ENCODE measurements around the gene KLK1. TPM values are rescaled to one million over a fixed set of nuclear protein-coding genes. Genes with fewer than 3 reads are reported as not detected.

KLK1 gene
- total and polyA plus RNA-seq, 12 donors: 1.1 to 26.5 (median 2.4) TPM; not detected in 3

- H3K9me3 ChIP-seq (replicated peaks in 1 of 3): no peaks in the 10 kb centered on the region
- TF ChIP-seq POLR2A (IDR thresholded peaks at IDR 0.05): no peak
- TF ChIP-seq, protein P1, sequence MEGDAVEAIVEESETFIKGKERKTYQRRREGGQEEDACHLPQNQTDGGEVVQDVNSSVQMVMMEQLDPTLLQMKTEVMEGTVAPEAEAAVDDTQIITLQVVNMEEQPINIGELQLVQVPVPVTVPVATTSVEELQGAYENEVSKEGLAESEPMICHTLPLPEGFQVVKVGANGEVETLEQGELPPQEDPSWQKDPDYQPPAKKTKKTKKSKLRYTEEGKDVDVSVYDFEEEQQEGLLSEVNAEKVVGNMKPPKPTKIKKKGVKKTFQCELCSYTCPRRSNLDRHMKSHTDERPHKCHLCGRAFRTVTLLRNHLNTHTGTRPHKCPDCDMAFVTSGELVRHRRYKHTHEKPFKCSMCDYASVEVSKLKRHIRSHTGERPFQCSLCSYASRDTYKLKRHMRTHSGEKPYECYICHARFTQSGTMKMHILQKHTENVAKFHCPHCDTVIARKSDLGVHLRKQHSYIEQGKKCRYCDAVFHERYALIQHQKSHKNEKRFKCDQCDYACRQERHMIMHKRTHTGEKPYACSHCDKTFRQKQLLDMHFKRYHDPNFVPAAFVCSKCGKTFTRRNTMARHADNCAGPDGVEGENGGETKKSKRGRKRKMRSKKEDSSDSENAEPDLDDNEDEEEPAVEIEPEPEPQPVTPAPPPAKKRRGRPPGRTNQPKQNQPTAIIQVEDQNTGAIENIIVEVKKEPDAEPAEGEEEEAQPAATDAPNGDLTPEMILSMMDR (IDR thresholded peaks at IDR 0.05): no peak
- no peak overlapping the region for H3K27ac ChIP-seq
- H3K4me1 ChIP-seq (replicated peaks in 1 of 2): peaks cover 0 to 6% of the 10 kb centered on the region in 2 donors
- H3K36me3 ChIP-seq (replicated peaks in 1 of 2): peaks cover 0 to 21% of the 10 kb centered on the region in 2 donors
- intact Hi-C loops (cut with DNase I): loop anchor here in 1 of 2 donors (10.0 kb wide), 1 partner anchor 118 kb away; the partner anchor contains the start of gene KLK4
- no peak for DNase-seq
- 87 to 90% (median 88%) methylated on average over 4 to 8 of the region's 8 CpGs for WGBS, 4 donors
- no peak overlapping the region for H3K4me3 ChIP-seq
- H3K27me3 ChIP-seq: no peaks in the 10 kb centered on the region
These were observed 26.8 kb downstream of the KLK1 start for GRCh38 chr19:50796634-50797428.

DNA sequence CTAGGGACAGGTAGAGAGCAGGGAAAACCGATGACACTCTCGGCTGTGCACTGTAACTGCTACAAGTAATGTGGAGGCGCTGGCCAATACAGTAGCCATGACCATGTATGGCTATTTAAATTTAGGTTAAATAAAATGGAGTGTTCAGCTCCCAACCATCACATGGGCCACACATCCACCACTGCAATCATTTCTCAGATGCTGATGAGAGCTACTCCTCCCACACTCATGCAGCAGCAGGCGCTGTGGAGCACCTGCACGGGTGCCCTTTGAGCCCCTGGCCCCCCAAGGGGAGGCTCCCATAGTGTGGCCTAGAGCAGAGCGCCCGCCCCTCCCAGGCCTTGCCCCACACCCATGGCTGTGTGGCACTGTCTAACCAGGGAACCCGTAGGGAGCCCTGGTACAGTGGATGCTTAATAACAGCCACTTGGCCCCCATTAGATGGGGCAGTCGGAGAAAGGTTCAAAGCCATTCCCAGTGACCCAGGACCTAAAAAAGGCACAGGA is 27.4 kb downstream of the KLK1 start:
- WGBS, 4 donors: 71 to 90% (median 87%) methylated on average over 3 to 9 of the region's 9 CpGs
- peaks cover 0 to 16% of the 10 kb centered on the region in 2 donors for H3K36me3 ChIP-seq (replicated peaks in 1 of 2)
- DNase-seq: no peak
- H3K27me3 ChIP-seq: no peaks in the 10 kb centered on the region
- peaks cover 0 to 6% of the 10 kb centered on the region in 2 donors for H3K4me1 ChIP-seq (replicated peaks in 1 of 2)
- H3K27ac ChIP-seq: no peak overlapping the region
- intact Hi-C loops (cut with DNase I): loop anchor here in 1 of 2 donors (10.0 kb wide), 1 partner anchor 119 kb away; the partner anchor contains the start of gene KLK4
- H3K9me3 ChIP-seq (replicated peaks in 1 of 3): no peaks in the 10 kb centered on the region
- H3K4me3 ChIP-seq: no peak overlapping the region
- TF ChIP-seq, protein P1 (IDR thresholded peaks at IDR 0.05): no peak
- no peak for TF ChIP-seq POLR2A (IDR thresholded peaks at IDR 0.05)

DNA sequence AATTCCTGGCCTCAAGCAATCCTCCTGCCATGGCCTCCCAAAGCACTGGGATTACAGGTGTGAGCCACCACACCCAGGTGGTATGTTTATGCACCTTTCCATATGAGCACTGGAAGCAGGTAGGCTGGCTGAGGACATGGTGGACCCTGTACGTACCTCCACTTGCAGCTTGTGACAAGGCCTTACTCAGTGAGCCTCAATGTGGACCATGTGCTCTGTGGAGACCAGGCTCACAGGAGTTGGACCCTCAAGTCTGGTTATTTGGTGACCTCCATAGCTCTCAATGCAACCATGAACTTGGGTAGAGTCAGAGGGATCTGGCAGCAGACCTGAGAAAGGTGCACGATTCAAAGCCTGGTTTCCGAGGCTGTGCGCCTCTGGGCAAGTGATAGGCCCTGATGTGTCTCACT is 27.9 kb downstream of the KLK1 start:
- TF ChIP-seq, protein P1 (IDR thresholded peaks at IDR 0.05): no peak
- no peak for TF ChIP-seq POLR2A (IDR thresholded peaks at IDR 0.05)
- Histone ChIP-seq H3K9me3 (replicated peaks in 1 of 3) (no peaks in the 10 kb centered on the region), H3K36me3 (replicated peaks in 1 of 2) (peaks cover 0 to 13% of the 10 kb centered on the region in 2 donors), H3K27me3 (no peaks in the 10 kb centered on the region), H3K27ac (no peak overlapping the region), H3K4me3 (no peak overlapping the region), H3K4me1 (replicated peaks in 1 of 2) (peaks cover 0 to 6% of the 10 kb centered on the region in 2 donors)
- intact Hi-C loops (cut with DNase I): loop anchor here in 1 of 2 donors (10.0 kb wide), 1 partner anchor 119 kb away; the partner anchor contains the start of gene KLK4
- no peak for DNase-seq
- 78 to 92% (median 80%) methylated on average over 3 to 4 of the region's 4 CpGs; no CpG with 5 or more reads in 1 of the 4 donors for WGBS, 4 donors

GRCh38 chr19:50794876-50795663 is 28.5 kb downstream of the KLK1 start:
- Histone ChIP-seq H3K27me3 (no peaks in the 10 kb centered on the region), H3K36me3 (replicated peaks in 1 of 2) (peaks cover 0 to 13% of the 10 kb centered on the region in 2 donors), H3K9me3 (replicated peaks in 1 of 3) (no peaks in the 10 kb centered on the region), H3K4me3 (no peak overlapping the region), H3K27ac (no peak overlapping the region), H3K4me1 (replicated peaks in 1 of 2) (peaks cover 0 to 6% of the 10 kb centered on the region in 2 donors)
- WGBS, 4 donors: 23 to 65% (median 49%) methylated on average over 9 to 18 of the region's 18 CpGs
- intact Hi-C loops (cut with DNase I): loop anchor here in 1 of 2 donors (10.0 kb wide), 1 partner anchor 120 kb away; the partner anchor contains the start of gene KLK4
- no peak for DNase-seq
- TF ChIP-seq, protein P1 (IDR thresholded peaks at IDR 0.05): no peak
- TF ChIP-seq POLR2A (IDR thresholded peaks at IDR 0.05): no peak

All from adrenal gland (tissue), 12 donors.